IMR-90 (cell line): ENCODE data around the gene IGLON5. TPM values are rescaled to one million over a fixed set of nuclear protein-coding genes. Genes with fewer than 3 reads are reported as not detected.

Experiments
- ATAC-seq: fragments of 200-7000 bp; cut with Tn5 transposase; 2 replicates; pipeline ENCODE4 v1.9.1; 2020; ENCODE audit warnings: low read depth, mild to moderate bottlenecking, moderate library complexity
- BruUV-seq: library from RNA; stranded (reverse); fragments of 400-500 nt; replicated peaks from 2 replicates; lab custom pipeline; 2021; lab: Mats Ljungman, UMichigan
- CTCF ChIA-PET: fragments of 300-600 bp; formaldehyde crosslinking; extraction: SDS; loops from one replicate; lab custom pipeline; 2021; ENCODE audit warnings: antibody characterized with exemption; lab: Yijun Ruan, JAX
- POLR2A ChIA-PET: fragments of 300-600 bp; sonication (Branson Sonifier 250); formaldehyde crosslinking; loops from one replicate; lab custom pipeline; 2022; ENCODE audit warnings: antibody characterized with exemption; ENCODE audit not compliant: unreplicated experiment; lab: Charles Lee
- DNase-seq: peaks from one replicate; pipeline ENCODE4 v3.0.0; 2013
- H2AFZ ChIP-seq: replicated peaks from 2 replicates; pipeline ENCODE3; 2013; ENCODE audit warnings: low read length, mild to moderate bottlenecking; ENCODE audit not compliant: poor library complexity
- H2AK5ac ChIP-seq: 2 replicates; pipeline ENCODE4 v1.6.1; 2013; ENCODE audit warnings: low read depth, low read length, inconsistent platforms
- H2AK9ac ChIP-seq: replicated peaks from 2 replicates; pipeline ENCODE3; 2013; ENCODE audit warnings: mild to moderate bottlenecking, low read depth, low read length, moderate library complexity; ENCODE audit not compliant: poor library complexity
- H2BK120ac ChIP-seq: 2 replicates; pipeline ENCODE4 v1.6.1; 2013; ENCODE audit warnings: low read depth, low read length, inconsistent platforms
- H2BK15ac ChIP-seq: 3 replicates; pipeline ENCODE4 v1.6.1; 2013; ENCODE audit warnings: low read depth, low read length, inconsistent platforms
- H2BK20ac ChIP-seq: 2 replicates; pipeline ENCODE4 v1.6.1; 2013; ENCODE audit warnings: low read depth, mild to moderate bottlenecking, inconsistent platforms, low read length, moderate library complexity
- H2BK5ac ChIP-seq: 2 replicates; pipeline ENCODE4 v1.6.1; 2013; ENCODE audit warnings: mild to moderate bottlenecking, low read depth, low read length, inconsistent platforms; ENCODE audit not compliant: poor library complexity, severe bottlenecking
- H3K14ac ChIP-seq: replicated peaks from 2 replicates; pipeline ENCODE4 v1.6.1; 2013; ENCODE audit warnings: low read depth, low read length, inconsistent platforms
- H3K18ac ChIP-seq: 2 replicates; pipeline ENCODE4 v1.6.1; 2013; ENCODE audit warnings: low read depth, low read length, control low read depth
- H3K23ac ChIP-seq: 2 replicates; pipeline ENCODE4 v1.6.1; 2013; ENCODE audit warnings: low read depth, low read length, inconsistent platforms
- H3K27ac ChIP-seq: 2 replicates; pipeline ENCODE4 v1.5.1; 2013; ENCODE audit warnings: mild to moderate bottlenecking, control low read depth, low read length; ENCODE audit not compliant: insufficient read depth
- H3K27me3 ChIP-seq: 2 replicates; pipeline ENCODE4 v1.6.1; 2013; ENCODE audit warnings: low read length; ENCODE audit not compliant: control insufficient read depth, insufficient read depth
- H3K36me3 ChIP-seq: 2 replicates; pipeline ENCODE4 v1.6.1; 2013; ENCODE audit warnings: low read length, mixed read lengths; ENCODE audit not compliant: control insufficient read depth, insufficient read depth
- H3K4ac ChIP-seq: 2 replicates; pipeline ENCODE4 v1.6.1; 2013; ENCODE audit warnings: low read depth, low read length, inconsistent platforms
- H3K4me1 ChIP-seq: 2 replicates; pipeline ENCODE4 v1.6.1; 2013; ENCODE audit warnings: low read length, mixed read lengths; ENCODE audit not compliant: control insufficient read depth, insufficient read depth
- H3K4me2 ChIP-seq: 2 replicates; pipeline ENCODE4 v1.6.1; 2013; ENCODE audit warnings: low read depth, mild to moderate bottlenecking, control low read depth, low read length, moderate library complexity
- H3K4me3 ChIP-seq: 2 replicates; pipeline ENCODE4 v1.5.1; 2013; ENCODE audit warnings: low read depth, mild to moderate bottlenecking, control low read depth, low read length, moderate library complexity; ENCODE audit not compliant: insufficient read depth
- H3K56ac ChIP-seq: 2 replicates; pipeline ENCODE4 v1.6.1; 2013; ENCODE audit warnings: low read length, inconsistent platforms; ENCODE audit not compliant: insufficient read depth; ENCODE audit errors: extremely low read depth
- H3K79me1 ChIP-seq, 2 experiments: 2 replicates each; pipeline ENCODE4 v1.6.1; 2013; ENCODE audit warnings: low read length in 2 of 2, inconsistent platforms in 1 of 2, low read depth in 1 of 2
- H3K9ac ChIP-seq: 2 replicates; pipeline ENCODE4 v1.6.1; 2013; ENCODE audit warnings: low read depth, low read length, control low read depth
- H3K9me1 ChIP-seq: 2 replicates; pipeline ENCODE4 v1.6.1; 2013; ENCODE audit warnings: low read length, inconsistent platforms; ENCODE audit not compliant: insufficient read depth
- H3K9me3 ChIP-seq: 2 replicates; pipeline ENCODE4 v1.6.1; 2013; ENCODE audit warnings: low read length; ENCODE audit not compliant: control insufficient read depth, insufficient read depth
- H4K20me1 ChIP-seq: 2 replicates; pipeline ENCODE4 v1.6.1; 2013; ENCODE audit warnings: low read length, inconsistent platforms; ENCODE audit not compliant: insufficient read depth
- H4K5ac ChIP-seq: 2 replicates; pipeline ENCODE4 v1.6.1; 2013; ENCODE audit warnings: mild to moderate bottlenecking, low read depth, low read length, control low read depth
- H4K8ac ChIP-seq, 2 experiments: 2 replicates each; pipeline ENCODE4 v1.6.1; 2013; ENCODE audit warnings: low read depth in 2 of 2, low read length in 2 of 2, control low read depth in 1 of 2, inconsistent platforms in 1 of 2
- H4K91ac ChIP-seq: 2 replicates; pipeline ENCODE4 v1.6.1; 2013; ENCODE audit warnings: low read depth, low read length, inconsistent platforms; ENCODE audit not compliant: insufficient read depth
- BHLHE40 ChIP-seq: fragments of 150-350 bp; IDR thresholded peaks from 2 replicates; pipeline ENCODE4 v1.6.1; 2016; ENCODE audit warnings: mild to moderate bottlenecking, low read depth, low read length
- POLR2A ChIP-seq: IDR thresholded peaks from 2 replicates; pipeline ENCODE4 v1.6.1; 2012; ENCODE audit warnings: mild to moderate bottlenecking, low read depth, low read length
- RCOR1 ChIP-seq: IDR thresholded peaks from 2 replicates; pipeline ENCODE4 v1.6.1; 2012; ENCODE audit warnings: mild to moderate bottlenecking, low read length, improper control_type of control experiment; ENCODE audit not compliant: insufficient replicate concordance
- SMC3 ChIP-seq: fragments of 150-350 bp; IDR thresholded peaks from 2 replicates; pipeline ENCODE4 v1.6.1; 2016; ENCODE audit warnings: low read depth, mild to moderate bottlenecking, antibody characterized with exemption, low read length, moderate library complexity
- WGBS, 2 experiments: methylation state at CpG; one replicate each; pipeline versions ENCODE4 v1.1.5 to v1.1.7; 2013; ENCODE audit warnings: missing lambda C conversion rate in 2 of 2; ENCODE audit not compliant: insufficient read length in 1 of 2; ENCODE audit errors: extremely low coverage in 2 of 2; 5-methylcytosine and 5-hydroxymethylcytosine counted together
- dilution Hi-C: fragments of 300-500 bp; cut with HindIII; formaldehyde crosslinking; loops from one replicate; pipeline ENCODE4 v1.14.3; 2018; ENCODE audit warnings: low sequenced_read_pairs; ENCODE audit not compliant: unreplicated experiment
- in situ Hi-C: fragments of 300-500 bp; cut with MboI; formaldehyde crosslinking; loops from 3 replicates; pipeline ENCODE4 v1.14.3; 2019; ENCODE audit warnings: low sequenced_read_pairs, inconsistent platforms, mixed read lengths
- intact Hi-C: fragments of 100-400 bp; cut with micrococcal nuclease; formaldehyde crosslinking; loops from 2 replicates; pipeline ENCODE4 v1.10.0; 2022
- polyA plus RNA-seq, 3 experiments: library from polyadenylated mRNA; depleted of rRNA; stranded (reverse); fragments of >200 nt; gene quantifications; 2 replicates each; pipeline ENCODE4 v1.2.3, GENCODE V29; 2012; ENCODE audit warnings: low replicate concordance in 1 of 3
- total RNA-seq: library from RNA; depleted of rRNA; stranded (reverse); fragments of >200 nt; gene quantifications from 2 replicates; pipeline ENCODE4 v1.2.3, GENCODE V29; 2012

The IGLON5 gene
- total and polyA plus RNA-seq, 2 of the 4 experiments (the other 2 are of a cell fraction) = not detected

DNA sequence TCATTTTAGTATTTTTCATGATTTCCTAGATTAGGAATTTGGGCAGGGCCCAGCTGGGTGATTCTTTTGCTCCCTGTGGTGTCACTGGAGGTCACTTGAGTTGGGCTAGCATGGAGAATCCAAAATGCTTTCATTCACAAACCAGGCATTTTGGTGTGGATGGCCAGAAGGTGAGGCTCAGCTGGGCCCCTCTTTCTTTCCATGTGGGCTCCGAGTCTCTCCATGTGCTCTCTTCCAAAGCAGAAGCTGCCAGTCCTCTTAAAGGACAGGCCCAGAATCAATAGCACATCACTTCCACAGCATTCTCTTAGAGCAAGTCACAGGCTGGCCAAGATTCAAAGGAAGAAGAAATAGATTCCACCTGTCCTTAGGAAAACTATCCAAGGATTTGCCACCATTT lies 21.8 kb upstream of the IGLON5 start:
- H4K91ac ChIP-seq = no peak overlapping the region
- H2AK9ac ChIP-seq = no peak overlapping the region
- no peak for ATAC-seq
- H2AFZ ChIP-seq = no peak overlapping the region
- BruUV-seq = no TSS peak
- no peak overlapping the region for H3K56ac ChIP-seq
- no peak overlapping the region for H3K27ac ChIP-seq
- no peak overlapping the region for H4K5ac ChIP-seq
- H4K8ac ChIP-seq = no peak overlapping the region
- in situ Hi-C loops = no loop called here
- no peaks in the 10 kb centered on the region; the same call in 1 of the 2 replicates for H3K9me3 ChIP-seq
- H3K4me1 ChIP-seq = no peaks in the 10 kb centered on the region
- no peak overlapping the region for H2BK120ac ChIP-seq
- no peaks in the 10 kb centered on the region for H4K20me1 ChIP-seq
- WGBS, 2 experiments = no CpG with 5 or more reads among the region's 1 CpG
- no peaks in the 10 kb centered on the region for H3K9me1 ChIP-seq
- H3K4me3 ChIP-seq = no peak overlapping the region
- H3K4me2 ChIP-seq = no peak overlapping the region
- no peak overlapping the region for H3K14ac ChIP-seq
- H3K18ac ChIP-seq = no peak overlapping the region
- intact Hi-C loops = no loop called here
- no peak overlapping the region for H2AK5ac ChIP-seq
- no peak overlapping the region for H2BK5ac ChIP-seq
- dilution Hi-C loops = no loop called here
- no peak overlapping the region for H3K9ac ChIP-seq
- H3K4ac ChIP-seq = no peak overlapping the region
- no peak for TF ChIP-seq RCOR1
- TF ChIP-seq BHLHE40 = no peak
- TF ChIP-seq SMC3 = no peak
- no peak for TF ChIP-seq POLR2A
- H2BK20ac ChIP-seq = no peak overlapping the region
- no peak for DNase-seq
- ChIA-PET CTCF (no interaction called here), POLR2A (no interaction called here)
- no peak overlapping the region for H3K23ac ChIP-seq
- H3K27me3 ChIP-seq = no peaks in the 10 kb centered on the region
- H2BK15ac ChIP-seq = no peak overlapping the region
- no peaks in the 10 kb centered on the region for H3K36me3 ChIP-seq
- no peaks in the 10 kb centered on the region for H3K79me1 ChIP-seq
